CD4-positive, alpha-beta T cell (primary cell): ENCODE data around the gene DUSP9. TPM values are rescaled to one million over a fixed set of nuclear protein-coding genes. Genes with fewer than 3 reads are reported as not detected.

ENCODE experiments used
- ATAC-seq: fragments of 200-7000 bp; cut with Tn5 transposase; one replicate; pipeline ENCODE4 v1.10.0; 2022; ENCODE audit warnings: mild to moderate bottlenecking; ENCODE audit not compliant: poor library complexity
- CTCF ChIA-PET: fragments of 350-600 bp; sonication (Branson Sonifier 250); formaldehyde crosslinking; loops from one replicate; lab custom pipeline; 2021; ENCODE audit warnings: antibody characterized with exemption, inconsistent platforms; lab: Charles Lee
- POLR2A ChIA-PET: fragments of 350-600 bp; sonication (Branson Sonifier 250); formaldehyde crosslinking; loops from one replicate; lab custom pipeline; 2021; ENCODE audit warnings: antibody characterized with exemption, inconsistent platforms; lab: Charles Lee
- DNase-seq, 14 experiments: peaks; one replicate each; pipeline ENCODE4 v3.0.0-alpha.2; 2013 to 2020; ENCODE audit warnings: mixed read lengths in 2 of 14
- H3K27ac ChIP-seq, 2 donors: one replicate each; pipeline versions ENCODE4 v1.5.1 to v1.7.0; 2013; ENCODE audit warnings: low read length in 2 of 2, low read depth in 1 of 2, mild to moderate bottlenecking in 1 of 2
- H3K27me3 ChIP-seq, 2 experiments: 1 replicate in 1 of 2; 2 replicates in 1 of 2; pipeline versions ENCODE4 v1.6.1 to v1.7.0; 2013; ENCODE audit warnings: low read length in 2 of 2, control low read depth in 1 of 2, mild to moderate bottlenecking in 1 of 2, moderate library complexity in 1 of 2; ENCODE audit not compliant: insufficient read depth in 2 of 2, control insufficient read depth in 1 of 2
- H3K36me3 ChIP-seq: one replicate; pipeline ENCODE4 v1.6.1; 2013; ENCODE audit warnings: low read length, control low read depth; ENCODE audit not compliant: insufficient read depth
- H3K4me1 ChIP-seq: one replicate; pipeline ENCODE4 v1.6.1; 2013; ENCODE audit warnings: low read length, control low read depth; ENCODE audit not compliant: insufficient read depth
- H3K4me3 ChIP-seq: one replicate; pipeline ENCODE4 v1.5.1; 2013; ENCODE audit warnings: mild to moderate bottlenecking, low read length, moderate library complexity
- H3K9me3 ChIP-seq, 2 experiments: 1 replicate in 1 of 2; 2 replicates in 1 of 2; pipeline versions ENCODE4 v1.6.1 to v1.7.0; 2013; ENCODE audit warnings: low read length in 2 of 2, mild to moderate bottlenecking in 2 of 2, control low read depth in 1 of 2, moderate library complexity in 1 of 2; ENCODE audit not compliant: control insufficient read depth in 1 of 2, insufficient read depth in 1 of 2
- H3K27ac Mint-ChIP-seq: one replicate; pipeline ENCODE4 v1.8.0; 2020; ENCODE audit warnings: mixed read lengths
- H3K27me3 Mint-ChIP-seq: one replicate; pipeline ENCODE4 v1.8.0; 2021; ENCODE audit warnings: mixed read lengths
- H3K36me3 Mint-ChIP-seq: one replicate; pipeline ENCODE4 v1.8.0; 2021; ENCODE audit warnings: low read depth, mixed read lengths
- H3K4me1 Mint-ChIP-seq: one replicate; pipeline ENCODE4 v1.8.0; 2021; ENCODE audit warnings: low read depth, mixed read lengths
- H3K4me3 Mint-ChIP-seq: one replicate; pipeline ENCODE4 v1.8.0; 2020; ENCODE audit warnings: mild to moderate bottlenecking, mixed read lengths
- H3K9me3 Mint-ChIP-seq: one replicate; pipeline ENCODE4 v1.8.0; 2020; ENCODE audit warnings: mixed read lengths
- intact Hi-C, 2 experiments: fragments of 100-400 bp; cut with DNase I in 1 of 2; cut with micrococcal nuclease in 1 of 2; formaldehyde crosslinking; loops; one replicate each; pipeline versions ENCODE4 v1.15.1 to v1.9.0; 2023 to 2025; cut with DNase I, micrococcal nuclease
- polyA plus RNA-seq, 2 donors: library from polyadenylated mRNA; unstranded; fragments of 120-200 nt; gene quantifications; one replicate each; pipeline ENCODE4 v1.2.1, GENCODE V29; 2013
- total RNA-seq, 174 experiments: library from RNA in 2 of 174; stranded (reverse) in 2 of 174; gene quantifications; one replicate each; pipeline ENCODE4 v1.2.3 and lab custom pipeline; 2021 to 2026
- TF ChIP-seq, protein P1 (sequence below): fragments of 200-600 bp; IDR thresholded peaks from one replicate; pipeline ENCODE4 v1.8.0; 2022; ENCODE audit warnings: antibody characterized with exemption, mild to moderate bottlenecking

DUSP9 gene, protein sequence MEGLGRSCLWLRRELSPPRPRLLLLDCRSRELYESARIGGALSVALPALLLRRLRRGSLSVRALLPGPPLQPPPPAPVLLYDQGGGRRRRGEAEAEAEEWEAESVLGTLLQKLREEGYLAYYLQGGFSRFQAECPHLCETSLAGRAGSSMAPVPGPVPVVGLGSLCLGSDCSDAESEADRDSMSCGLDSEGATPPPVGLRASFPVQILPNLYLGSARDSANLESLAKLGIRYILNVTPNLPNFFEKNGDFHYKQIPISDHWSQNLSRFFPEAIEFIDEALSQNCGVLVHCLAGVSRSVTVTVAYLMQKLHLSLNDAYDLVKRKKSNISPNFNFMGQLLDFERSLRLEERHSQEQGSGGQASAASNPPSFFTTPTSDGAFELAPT
- total RNA-seq (not detected), total RNA-seq (lab: John Stamatoyannopoulos, UW) (0 to 1.6 (median 0) reads per million in 172 experiments)
- polyA plus RNA-seq (2013, experiment 1 of 2) = 0.04 TPM
- not detected for polyA plus RNA-seq (2013, experiment 2 of 2)

DNA sequence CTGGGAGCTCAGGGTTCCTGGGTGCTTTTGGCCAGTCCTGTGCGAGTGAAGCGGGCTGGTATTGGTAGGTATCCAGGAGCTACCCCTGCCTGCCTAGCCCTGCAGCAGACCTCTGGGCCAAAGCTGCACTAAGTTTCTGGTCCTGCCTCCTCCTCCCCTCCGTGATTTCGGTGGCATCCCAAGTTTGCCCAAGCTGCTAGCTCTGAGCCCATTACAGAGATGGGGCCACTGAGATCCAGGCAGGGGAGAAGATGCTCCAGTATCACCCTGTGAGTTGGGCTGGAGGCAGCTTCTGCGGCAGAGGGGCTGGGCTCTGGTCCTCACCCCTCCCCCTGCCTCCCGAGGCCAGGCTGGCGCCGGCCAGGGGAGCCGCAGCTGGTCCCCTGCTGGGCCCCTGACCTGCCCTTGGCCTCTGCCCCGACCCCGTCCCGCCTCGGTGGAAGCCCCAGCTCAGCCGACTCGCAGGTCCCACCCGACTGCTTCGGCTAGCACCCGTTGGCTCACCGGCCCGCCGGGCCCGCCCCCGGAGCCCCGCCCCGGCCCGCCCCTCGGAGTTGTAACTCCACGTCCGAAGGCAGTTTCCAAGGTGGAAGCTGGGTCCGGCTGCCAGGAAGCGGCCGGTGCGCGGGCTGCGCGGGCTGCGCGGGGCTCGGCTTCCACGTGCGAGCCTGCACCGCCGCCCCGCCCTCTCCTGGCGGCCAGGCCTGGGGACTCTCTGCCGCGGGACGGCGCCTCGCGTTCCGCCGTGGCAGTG is at the start of gene DUSP9:
Gene DUSP9 (plus strand): TSS at position 584 of the 754 bp plus-strand sequence. CDS start 751 bp downstream, outside the sequence.
- no peak within 1 kb of the TSS for H3K27ac ChIP-seq
- CTCF ChIA-PET = interaction anchor here (0.6 to 1.2 kb wide), 4 partner anchors 16 to 108 kb away, joined by 3 read pairs; no protein-coding TSS in a partner anchor
- peaks cover 26% of the 10 kb centered on the region for H3K27me3 Mint-ChIP-seq
- no peaks in the 10 kb centered on the region for H3K4me1 Mint-ChIP-seq
- H3K4me1 ChIP-seq = peaks cover 26% of the 10 kb centered on the region
- no peak within 1 kb of the TSS for H3K4me3 ChIP-seq
- POLR2A ChIA-PET = interaction anchor here (1.2 kb wide), 1 partner anchor 37 kb away, joined by 6 read pairs; no protein-coding TSS in a partner anchor
- H3K4me3 Mint-ChIP-seq = peak within 1 kb of the TSS; percentile 45
- H3K27me3 ChIP-seq = peaks cover 38 to 43% of the 10 kb centered on the region in 2 experiments
- no peak within 1 kb of the TSS for H3K27ac Mint-ChIP-seq
- peaks cover 0 to 10% of the 10 kb centered on the region in 2 experiments for H3K9me3 ChIP-seq
- intact Hi-C loops = loop anchor here in 1 of 2 experiments (5.0 kb wide), 1 partner anchor 34 kb away; no protein-coding TSS in a partner anchor
- ATAC-seq (no peak), DNase-seq (peak in 3 of 14 experiments; percentile 30 to 48 (median 33))
- no peaks in the 10 kb centered on the region for H3K9me3 Mint-ChIP-seq
- TF ChIP-seq, protein P1, sequence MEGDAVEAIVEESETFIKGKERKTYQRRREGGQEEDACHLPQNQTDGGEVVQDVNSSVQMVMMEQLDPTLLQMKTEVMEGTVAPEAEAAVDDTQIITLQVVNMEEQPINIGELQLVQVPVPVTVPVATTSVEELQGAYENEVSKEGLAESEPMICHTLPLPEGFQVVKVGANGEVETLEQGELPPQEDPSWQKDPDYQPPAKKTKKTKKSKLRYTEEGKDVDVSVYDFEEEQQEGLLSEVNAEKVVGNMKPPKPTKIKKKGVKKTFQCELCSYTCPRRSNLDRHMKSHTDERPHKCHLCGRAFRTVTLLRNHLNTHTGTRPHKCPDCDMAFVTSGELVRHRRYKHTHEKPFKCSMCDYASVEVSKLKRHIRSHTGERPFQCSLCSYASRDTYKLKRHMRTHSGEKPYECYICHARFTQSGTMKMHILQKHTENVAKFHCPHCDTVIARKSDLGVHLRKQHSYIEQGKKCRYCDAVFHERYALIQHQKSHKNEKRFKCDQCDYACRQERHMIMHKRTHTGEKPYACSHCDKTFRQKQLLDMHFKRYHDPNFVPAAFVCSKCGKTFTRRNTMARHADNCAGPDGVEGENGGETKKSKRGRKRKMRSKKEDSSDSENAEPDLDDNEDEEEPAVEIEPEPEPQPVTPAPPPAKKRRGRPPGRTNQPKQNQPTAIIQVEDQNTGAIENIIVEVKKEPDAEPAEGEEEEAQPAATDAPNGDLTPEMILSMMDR = no peak
- H3K36me3 Mint-ChIP-seq = no peaks in the 10 kb centered on the region
- no peaks in the 10 kb centered on the region for H3K36me3 ChIP-seq

DNA sequence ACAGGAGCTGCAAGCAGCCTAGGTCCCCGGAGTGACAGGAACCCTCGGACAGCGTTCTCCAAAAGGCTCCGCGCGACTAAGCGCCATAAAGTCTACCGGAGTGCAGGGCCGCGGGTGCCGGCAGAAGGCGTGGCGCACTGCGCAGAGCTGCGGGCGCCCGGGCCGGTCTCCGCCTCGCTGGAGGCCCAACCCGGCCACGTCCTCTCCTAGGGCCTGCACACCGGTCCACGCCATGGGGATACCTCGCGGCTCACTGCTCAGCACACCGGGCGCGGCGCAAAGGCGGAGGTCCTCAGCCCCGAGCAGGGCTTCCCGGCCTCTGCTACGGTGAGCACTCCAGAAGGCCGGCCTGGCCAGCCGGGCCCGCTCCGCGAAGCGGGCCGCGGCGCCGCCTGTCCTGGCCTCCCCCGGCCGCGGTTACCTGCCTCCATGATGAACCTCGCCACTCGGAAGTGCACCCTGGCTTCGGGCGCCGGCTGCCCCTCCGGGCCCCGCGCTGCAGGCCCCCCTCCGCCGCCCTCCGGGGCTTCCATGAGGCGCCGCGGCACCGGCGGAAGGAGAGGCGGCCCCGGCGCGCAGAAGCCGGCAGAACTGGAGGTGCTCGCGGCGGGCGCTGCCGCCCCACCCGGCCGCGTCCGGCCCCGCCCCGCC is 48.3 kb upstream of the DUSP9 start, which contains the start of gene CCNQ:
Gene CCNQ (minus strand): TSS at position 599 of the 651 bp plus-strand sequence. CDS start 66 bp downstream, at position 533.
- Histone ChIP-seq H3K27me3 (no peaks in the 10 kb centered on the region), H3K36me3 (peaks cover 21% of the 10 kb centered on the region), H3K9me3 (no peaks in the 10 kb centered on the region), H3K4me3 (peak within 1 kb of the TSS; percentile 79), H3K27ac (peak within 1 kb of the TSS in 1 of 2 donors; percentile 34), H3K4me1 (peaks cover 47% of the 10 kb centered on the region)
- ChIA-PET POLR2A (interaction anchor here (0.8 to 1.5 kb wide), 3 partner anchors 11 to 18 kb away, joined by 4 to 10 read pairs (median 4); no protein-coding TSS in a partner anchor), CTCF (interaction anchor here (2.3 kb wide), 1 partner anchor 11 kb away, joined by 11 read pairs; no protein-coding TSS in a partner anchor)
- H3K36me3 Mint-ChIP-seq = peaks cover 18% of the 10 kb centered on the region
- H3K27ac Mint-ChIP-seq = peak within 1 kb of the TSS; percentile 67
- DNase-seq (peak in 9 of 14 experiments; percentile 9 to 51 (median 22)), ATAC-seq (peak; percentile 27)
- no peaks in the 10 kb centered on the region for H3K27me3 Mint-ChIP-seq
- intact Hi-C loops = loop anchor here in 1 of 2 experiments (1.0 to 5.0 kb wide), 3 partner anchors 15 to 766 kb away; partner anchors contain the start of genes CETN2, HAUS7 and NSDHL
- no peaks in the 10 kb centered on the region for H3K9me3 Mint-ChIP-seq
- peak within 1 kb of the TSS; percentile 92 for H3K4me3 Mint-ChIP-seq
- peaks cover 41% of the 10 kb centered on the region for H3K4me1 Mint-ChIP-seq
- TF ChIP-seq, protein P1 = no peak
